PC-9 (cell line): ENCODE measurements around the gene TICAM2.

ENCODE experiments used
- CTCF ChIP-seq: fragments of 200-600 bp; sonication (generic); conservative IDR thresholded peaks from 2 replicates; pipeline ENCODE4 v1.6.1; 2017; ENCODE audit warnings: mixed run types, antibody characterized with exemption, mild to moderate bottlenecking, moderate library complexity
- EZH2 ChIP-seq: fragments of 200-600 bp; sonication (generic); IDR thresholded peaks from 2 replicates; pipeline ENCODE4 v1.8.0; 2017; ENCODE audit warnings: antibody characterized with exemption, low read depth

GRCh38 chr5:115571441-115571878 is 30.8 kb downstream of the TICAM2 start:
- TF ChIP-seq CTCF (no peak), EZH2 (no peak)
